HG03103 (cell line): Measurements from ENCODE around the gene OR6B1.
"Not testable (repeated sequence)": the region's sequence is repeated elsewhere in the genome, so short reads cannot be mapped to it uniquely, and the experiment has no call there.

ENCODE experiments used
- ATAC-seq: cut with Tn5 transposase; IDR thresholded peaks from one replicate; pipeline ENCODE4 v1.9.1; 2021; ENCODE audit warnings: low read depth; ENCODE audit not compliant: unreplicated experiment

Gene OR6B1

GRCh38 chr7:144004703-144005102 lies 4.6 kb downstream of the OR6B1 start:
- no peak for ATAC-seq

DNA sequence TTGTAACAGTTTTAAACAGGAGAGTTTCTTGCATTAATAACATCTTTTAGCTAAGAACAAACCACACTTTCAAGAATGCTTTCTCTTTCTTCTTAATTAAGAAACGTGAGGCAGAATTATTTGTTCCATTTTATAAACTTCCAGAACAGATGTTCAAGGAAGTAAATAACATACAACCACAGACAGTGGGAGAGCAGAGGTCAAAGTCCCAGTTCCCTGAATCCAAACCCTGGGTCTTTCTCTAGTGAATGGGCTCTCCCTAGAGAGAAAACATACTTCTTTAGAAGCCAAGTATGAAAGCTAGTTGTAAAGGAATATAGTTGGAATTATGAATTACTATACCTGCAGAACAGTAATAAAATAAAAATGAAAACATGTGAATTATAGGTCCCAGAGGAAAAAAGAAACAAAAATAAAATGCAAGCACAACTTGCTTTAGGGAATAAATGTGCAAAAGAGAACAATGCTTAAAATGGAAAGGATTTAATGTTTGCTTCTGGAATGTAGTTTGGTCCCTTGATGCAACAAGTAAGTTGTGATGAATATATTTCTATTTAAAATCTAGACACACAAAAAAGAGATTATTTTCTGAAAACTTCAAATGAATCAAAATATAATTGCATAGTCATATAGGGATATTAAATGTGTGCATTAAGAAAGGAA lies 6.0 kb downstream of the OR6B1 start:
- no peak for ATAC-seq

DNA sequence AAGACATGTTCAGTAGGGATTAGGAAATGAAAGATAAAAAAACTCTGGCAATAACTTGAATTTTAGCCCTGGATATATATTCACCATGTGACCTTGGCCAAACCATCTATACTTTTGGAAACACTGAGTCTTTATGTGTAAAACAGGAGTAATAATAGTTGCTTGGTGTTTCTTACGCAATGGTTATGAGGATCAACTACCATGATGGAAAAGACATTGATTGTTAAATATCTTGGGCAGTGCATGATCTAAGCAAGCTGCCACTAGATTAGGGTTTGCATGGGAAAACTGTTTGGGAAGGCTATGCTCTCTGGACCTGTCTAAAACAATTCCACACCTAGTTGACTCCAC lies 6.5 kb downstream of the OR6B1 start:
- no peak for ATAC-seq

DNA sequence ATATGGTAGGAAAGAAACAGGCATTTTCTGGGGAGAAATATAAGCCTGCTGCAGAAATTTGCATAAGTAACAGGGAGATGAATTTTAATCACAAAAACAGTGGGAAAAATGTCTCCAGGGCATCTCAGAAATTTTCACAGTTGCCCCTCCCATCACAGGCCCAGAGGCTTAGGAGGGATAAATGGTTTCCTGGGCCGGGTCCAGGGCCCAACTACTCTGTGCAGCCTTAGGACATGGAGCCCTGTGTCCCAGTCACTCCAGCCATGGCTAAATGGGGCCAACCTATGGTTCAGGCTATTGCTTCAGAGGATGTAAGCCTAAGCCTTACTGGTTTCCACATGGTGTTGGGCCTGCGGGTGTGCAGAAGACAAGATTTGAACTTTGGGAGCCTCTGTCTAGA lies 9.2 kb downstream of the OR6B1 start:
- no peak for ATAC-seq

DNA sequence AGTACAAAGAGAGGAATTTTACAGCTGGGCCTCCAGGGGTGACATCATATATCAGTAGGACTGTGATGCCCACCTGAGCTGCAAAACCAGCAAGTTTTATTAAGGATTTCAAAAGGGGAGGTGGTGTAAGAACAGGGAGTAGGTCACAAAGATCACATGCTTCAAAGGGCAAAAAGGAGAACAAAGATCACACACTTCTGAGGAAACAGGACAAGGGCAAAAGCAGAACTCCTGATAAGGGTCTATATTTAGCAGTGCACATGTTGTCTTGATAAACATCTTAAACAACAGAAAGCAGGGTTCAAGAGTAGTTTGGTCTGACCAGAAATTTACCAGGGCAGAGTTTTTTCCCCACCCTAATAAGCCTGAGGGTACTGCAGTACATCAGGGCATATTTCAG lies 9.9 kb downstream of the OR6B1 start:
- not testable (repeated sequence) for ATAC-seq

- not testable (repeated sequence) for ATAC-seq
Measured at GRCh38 chr7:144010821-144011220, 10.7 kb downstream of the OR6B1 start.

GRCh38 chr7:144011458-144012230 lies 11.5 kb downstream of the OR6B1 start:
- no peak for ATAC-seq

DNA sequence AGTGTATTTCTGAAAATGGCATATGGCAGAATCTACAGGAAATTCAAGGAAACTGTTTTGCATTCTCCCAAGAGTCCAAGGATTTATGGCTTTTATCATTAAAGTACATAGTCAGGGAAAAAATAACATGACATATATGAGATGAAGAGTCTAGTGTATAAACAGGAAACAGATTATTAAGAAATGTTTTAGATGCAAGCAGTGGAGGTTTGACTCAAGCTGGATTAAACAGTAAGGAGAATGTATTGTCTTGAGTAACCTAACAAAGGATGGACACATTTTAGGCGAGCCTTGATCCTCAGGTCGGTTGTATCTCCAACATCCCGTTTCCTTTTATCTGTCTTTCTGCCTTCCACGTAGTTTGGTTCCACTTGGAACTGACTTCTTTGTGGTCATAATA lies 17.9 kb downstream of the OR6B1 start:
- ATAC-seq = no peak

DNA sequence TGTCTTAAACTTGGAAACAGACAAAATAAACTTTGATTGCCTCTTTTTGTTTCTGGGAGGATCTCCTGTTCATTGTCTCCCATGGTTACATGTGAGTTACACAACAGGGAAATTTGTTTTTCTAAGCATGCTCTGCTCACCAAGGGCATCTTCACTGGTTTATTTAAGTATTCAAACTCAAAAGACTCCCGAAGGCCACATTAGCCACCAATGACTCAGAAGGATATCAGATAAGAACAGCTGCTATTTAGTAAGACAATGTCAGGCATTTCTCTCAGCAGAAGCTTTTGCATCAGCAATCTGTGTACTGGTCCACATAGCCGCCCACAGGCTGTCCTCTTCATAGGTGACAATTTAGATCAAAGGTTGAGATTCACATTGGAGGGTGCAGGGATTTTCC lies 19.3 kb downstream of the OR6B1 start:
- ATAC-seq = no peak

DNA sequence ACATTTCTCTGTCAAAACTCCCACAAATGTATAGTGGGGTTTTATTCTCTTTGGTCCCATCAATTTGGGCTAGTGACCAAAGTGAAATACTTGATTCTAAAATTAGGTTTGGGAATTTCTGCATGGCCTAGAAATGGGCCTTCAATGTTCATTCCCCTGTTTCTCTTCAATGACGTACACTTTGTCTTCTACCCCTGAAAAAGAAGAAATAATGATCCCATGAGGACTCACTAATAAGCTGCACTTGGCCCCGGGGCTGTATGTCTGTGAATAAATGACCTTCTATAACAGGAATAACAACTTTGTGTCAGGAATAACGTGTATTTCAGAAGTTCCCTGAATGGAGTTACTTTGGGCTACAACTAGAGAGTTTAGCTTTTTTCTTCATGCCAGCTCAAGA lies 20.2 kb downstream of the OR6B1 start:
- ATAC-seq = no peak

DNA sequence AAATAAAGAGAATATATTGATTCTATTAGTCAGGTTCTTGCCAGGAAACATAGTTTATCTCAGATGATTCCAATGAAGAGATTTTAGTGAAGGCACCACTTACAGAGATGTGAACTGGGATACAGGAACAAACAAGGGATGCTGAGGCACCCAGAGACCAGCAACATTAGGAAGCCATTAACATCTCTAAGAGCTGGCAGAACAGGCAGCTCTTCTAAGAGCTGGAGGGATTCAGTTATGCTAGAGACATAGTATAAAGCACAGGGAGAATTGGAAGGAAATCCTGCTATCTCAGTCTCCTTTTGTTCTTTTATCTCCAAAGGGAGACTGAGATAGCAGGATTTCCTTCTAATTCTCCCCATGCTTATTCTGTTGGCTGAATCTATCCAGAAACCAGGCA lies 22.0 kb downstream of the OR6B1 start:
- ATAC-seq = no peak

- ATAC-seq = no peak
Measured at GRCh38 chr7:144023171-144023827, 23.2 kb downstream of the OR6B1 start.

- ATAC-seq = no peak
Measured at GRCh38 chr7:144024213-144024612, 24.1 kb downstream of the OR6B1 start.

- no peak for ATAC-seq
Measured at GRCh38 chr7:144026203-144026883, 26.2 kb downstream of the OR6B1 start.

- ATAC-seq = no peak
Measured at GRCh38 chr7:144027070-144027469, 26.9 kb downstream of the OR6B1 start.

- ATAC-seq = no peak
Measured at GRCh38 chr7:144027974-144028373, 27.9 kb downstream of the OR6B1 start.

- no peak for ATAC-seq
Measured at GRCh38 chr7:144028547-144028946, 28.4 kb downstream of the OR6B1 start.

- ATAC-seq = no peak
Measured at GRCh38 chr7:144032516-144032915, 32.4 kb downstream of the OR6B1 start.

DNA sequence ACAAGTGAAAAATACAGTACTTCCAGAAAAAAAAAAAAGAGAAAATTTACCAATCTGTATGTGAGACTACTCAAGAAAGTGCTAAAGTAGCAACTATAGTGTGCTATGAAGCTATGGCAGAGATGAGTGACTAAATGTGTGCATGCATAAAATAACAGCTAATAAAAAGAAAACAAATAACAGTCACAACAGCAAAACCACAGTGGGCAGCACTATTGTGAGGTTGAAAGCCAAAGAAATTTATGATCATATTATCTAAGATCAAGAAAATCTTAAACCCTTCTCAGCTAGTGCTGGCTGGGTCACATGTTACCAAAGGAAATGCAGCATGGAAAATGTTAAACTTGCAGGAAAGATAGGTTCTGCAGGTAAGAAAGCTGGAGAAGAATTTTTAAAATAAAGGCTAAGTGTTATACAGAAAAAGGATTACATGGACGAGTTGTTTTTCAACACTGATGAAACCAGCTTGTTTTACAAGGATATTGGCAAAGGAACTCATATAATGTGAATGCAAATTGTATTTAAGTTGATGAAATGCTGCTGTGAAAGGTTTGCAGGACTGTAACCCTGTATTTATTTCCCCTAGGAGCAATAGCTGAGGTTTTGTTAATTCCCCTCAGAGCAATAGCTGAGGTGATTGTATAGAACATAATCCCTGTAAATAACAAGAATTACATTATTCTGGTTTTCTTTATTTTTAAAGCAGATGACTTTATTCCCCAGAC lies 33.0 kb downstream of the OR6B1 start:
- ATAC-seq = no peak

DNA sequence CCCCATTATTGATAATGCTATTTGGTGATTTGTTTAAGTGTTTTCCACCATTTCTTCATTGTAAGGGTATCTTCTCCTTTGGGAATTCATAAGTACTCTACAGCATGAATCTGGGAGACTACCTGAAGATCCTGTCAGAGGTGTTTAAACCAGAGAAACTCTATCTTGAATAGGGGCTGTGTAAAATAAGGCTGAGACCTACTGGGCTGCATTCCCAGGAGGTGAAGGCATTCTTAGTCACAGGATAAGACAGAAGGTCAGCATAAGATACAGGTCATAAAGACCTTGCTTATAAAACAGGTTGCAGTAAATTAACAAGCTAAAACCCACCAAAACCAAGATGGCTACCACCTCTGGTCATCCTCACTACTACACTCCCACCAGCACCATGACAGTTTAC lies 35.3 kb downstream of the OR6B1 start:
- no peak for ATAC-seq
